Activated CD4-positive, alpha-beta T cell treated with anti-CD3 and anti-CD28 coated beads, Interleukin-2, amount 50 U/mL, for 4 hours (primary cell): Measurements from ENCODE around the gene PUS10.
"Not testable (repeated sequence)": the region's sequence is repeated elsewhere in the genome, so short reads cannot be mapped to it uniquely, and the experiment has no call there.

Source experiments
- DNase-seq, 2 experiments: peaks; one replicate each; pipeline ENCODE4 v3.0.0-alpha.2; 2020

Gene PUS10

GRCh38 chr2:61017556-61018317 is at the start of gene PUS10, which contains the start of gene PEX13:
PUS10 (minus strand) TSS chr2:61018255; CDS start chr2:61011890, 6,365 bp downstream.
PEX13 (plus strand) TSS chr2:61017720; CDS start chr2:61017760, 40 bp downstream.
- peak; percentile 46 for DNase-seq

GRCh38 chr2:61065714-61066709 is 48.0 kb upstream of the PUS10 start, which contains the start of gene SANBR:
SANBR (plus strand) TSS chr2:61065871; CDS start chr2:61070351, 4,480 bp downstream.
- peak; percentile 69 to 74 for DNase-seq

GRCh38 chr2:61059382-61059781 is 41.3 kb upstream of the PUS10 start:
- DNase-seq = no peak

GRCh38 chr2:61057562-61057961 is 39.5 kb upstream of the PUS10 start:
- DNase-seq = no peak

- no peak for DNase-seq
Measured at GRCh38 chr2:61055557-61055956, 37.5 kb upstream of the PUS10 start.

- DNase-seq = no peak
Measured at GRCh38 chr2:61045999-61046398, 27.9 kb upstream of the PUS10 start.

GRCh38 chr2:61045226-61045625 is 27.2 kb upstream of the PUS10 start:
- DNase-seq = no peak

- no peak for DNase-seq
Measured at GRCh38 chr2:61044636-61045035, 26.6 kb upstream of the PUS10 start.

- no peak for DNase-seq
Measured at GRCh38 chr2:61042807-61043206, 24.8 kb upstream of the PUS10 start.

- DNase-seq = not testable (repeated sequence)
Measured at GRCh38 chr2:61036643-61037042, 18.6 kb upstream of the PUS10 start.

GRCh38 chr2:61034592-61034991 is 16.5 kb upstream of the PUS10 start:
- not testable (repeated sequence) for DNase-seq

GRCh38 chr2:61029533-61029932 is 11.5 kb upstream of the PUS10 start:
- no peak for DNase-seq

- no peak for DNase-seq
Measured at GRCh38 chr2:61023670-61024069, 5.6 kb upstream of the PUS10 start.

- no peak for DNase-seq
Measured at GRCh38 chr2:61021228-61021660, 3.2 kb upstream of the PUS10 start.

GRCh38 chr2:61018798-61019197 is 743 bp upstream of the PUS10 start:
- DNase-seq = no peak

GRCh38 chr2:61018318-61018755 is 282 bp upstream of the PUS10 start:
- no peak for DNase-seq

GRCh38 chr2:61017003-61017555 is 976 bp downstream of the PUS10 start:
- peak; percentile 54 to 61 for DNase-seq

GRCh38 chr2:61016392-61017002 is 1.6 kb downstream of the PUS10 start:
- no peak for DNase-seq

- no peak for DNase-seq
Measured at GRCh38 chr2:61015976-61016375, 2.1 kb downstream of the PUS10 start.

GRCh38 chr2:61014763-61015162 is 3.3 kb downstream of the PUS10 start:
- no peak for DNase-seq

GRCh38 chr2:61013382-61013781 is 4.7 kb downstream of the PUS10 start:
- DNase-seq = no peak

- DNase-seq = not testable (repeated sequence)
Measured at GRCh38 chr2:61012303-61012702, 5.8 kb downstream of the PUS10 start.

- no peak for DNase-seq
Measured at GRCh38 chr2:61011678-61012077, 6.4 kb downstream of the PUS10 start.
